Measurements from ENCODE around the gene TRIM8. TPM values are rescaled to one million over a fixed set of nuclear protein-coding genes. Genes with fewer than 3 reads are reported as not detected.

The TRIM8 gene
- total and polyA plus RNA-seq, 9 of the 15 experiments (the other 6 are each of a cell fraction or from before 2014, with no cell fraction given) = 1.7 to 26.0 (median 9.1) TPM

DNA sequence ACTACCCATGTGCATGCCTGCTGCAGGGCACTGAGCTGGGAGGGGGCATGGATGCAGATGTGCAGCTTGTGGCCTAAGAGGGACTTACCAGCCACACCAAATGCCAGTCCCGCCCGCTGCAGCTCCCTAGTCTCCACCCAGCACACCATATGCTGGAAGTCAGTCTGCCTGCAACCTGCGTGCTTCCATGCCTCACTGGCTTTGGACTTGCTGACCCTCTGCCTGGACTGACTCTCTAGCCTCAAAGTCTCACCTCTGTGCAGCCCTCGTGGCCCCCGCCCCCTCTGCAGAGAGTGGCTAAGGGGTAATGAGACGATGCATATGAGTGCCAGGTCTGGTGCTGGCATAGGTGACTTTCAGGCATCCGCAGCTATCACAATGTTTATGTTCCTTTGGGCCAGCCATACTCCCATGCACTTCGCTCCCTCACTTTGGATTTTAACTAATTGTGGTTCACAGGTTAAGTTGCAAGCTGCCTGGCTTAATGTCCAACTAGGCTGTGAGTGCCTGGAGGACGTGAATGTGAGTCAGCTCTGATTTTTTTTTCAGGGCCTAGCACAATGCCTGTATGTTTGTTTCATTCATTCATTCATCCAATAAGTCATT lies 21.7 kb downstream of the TRIM8 start (continued):
- TF ChIP-seq, protein P1, sequence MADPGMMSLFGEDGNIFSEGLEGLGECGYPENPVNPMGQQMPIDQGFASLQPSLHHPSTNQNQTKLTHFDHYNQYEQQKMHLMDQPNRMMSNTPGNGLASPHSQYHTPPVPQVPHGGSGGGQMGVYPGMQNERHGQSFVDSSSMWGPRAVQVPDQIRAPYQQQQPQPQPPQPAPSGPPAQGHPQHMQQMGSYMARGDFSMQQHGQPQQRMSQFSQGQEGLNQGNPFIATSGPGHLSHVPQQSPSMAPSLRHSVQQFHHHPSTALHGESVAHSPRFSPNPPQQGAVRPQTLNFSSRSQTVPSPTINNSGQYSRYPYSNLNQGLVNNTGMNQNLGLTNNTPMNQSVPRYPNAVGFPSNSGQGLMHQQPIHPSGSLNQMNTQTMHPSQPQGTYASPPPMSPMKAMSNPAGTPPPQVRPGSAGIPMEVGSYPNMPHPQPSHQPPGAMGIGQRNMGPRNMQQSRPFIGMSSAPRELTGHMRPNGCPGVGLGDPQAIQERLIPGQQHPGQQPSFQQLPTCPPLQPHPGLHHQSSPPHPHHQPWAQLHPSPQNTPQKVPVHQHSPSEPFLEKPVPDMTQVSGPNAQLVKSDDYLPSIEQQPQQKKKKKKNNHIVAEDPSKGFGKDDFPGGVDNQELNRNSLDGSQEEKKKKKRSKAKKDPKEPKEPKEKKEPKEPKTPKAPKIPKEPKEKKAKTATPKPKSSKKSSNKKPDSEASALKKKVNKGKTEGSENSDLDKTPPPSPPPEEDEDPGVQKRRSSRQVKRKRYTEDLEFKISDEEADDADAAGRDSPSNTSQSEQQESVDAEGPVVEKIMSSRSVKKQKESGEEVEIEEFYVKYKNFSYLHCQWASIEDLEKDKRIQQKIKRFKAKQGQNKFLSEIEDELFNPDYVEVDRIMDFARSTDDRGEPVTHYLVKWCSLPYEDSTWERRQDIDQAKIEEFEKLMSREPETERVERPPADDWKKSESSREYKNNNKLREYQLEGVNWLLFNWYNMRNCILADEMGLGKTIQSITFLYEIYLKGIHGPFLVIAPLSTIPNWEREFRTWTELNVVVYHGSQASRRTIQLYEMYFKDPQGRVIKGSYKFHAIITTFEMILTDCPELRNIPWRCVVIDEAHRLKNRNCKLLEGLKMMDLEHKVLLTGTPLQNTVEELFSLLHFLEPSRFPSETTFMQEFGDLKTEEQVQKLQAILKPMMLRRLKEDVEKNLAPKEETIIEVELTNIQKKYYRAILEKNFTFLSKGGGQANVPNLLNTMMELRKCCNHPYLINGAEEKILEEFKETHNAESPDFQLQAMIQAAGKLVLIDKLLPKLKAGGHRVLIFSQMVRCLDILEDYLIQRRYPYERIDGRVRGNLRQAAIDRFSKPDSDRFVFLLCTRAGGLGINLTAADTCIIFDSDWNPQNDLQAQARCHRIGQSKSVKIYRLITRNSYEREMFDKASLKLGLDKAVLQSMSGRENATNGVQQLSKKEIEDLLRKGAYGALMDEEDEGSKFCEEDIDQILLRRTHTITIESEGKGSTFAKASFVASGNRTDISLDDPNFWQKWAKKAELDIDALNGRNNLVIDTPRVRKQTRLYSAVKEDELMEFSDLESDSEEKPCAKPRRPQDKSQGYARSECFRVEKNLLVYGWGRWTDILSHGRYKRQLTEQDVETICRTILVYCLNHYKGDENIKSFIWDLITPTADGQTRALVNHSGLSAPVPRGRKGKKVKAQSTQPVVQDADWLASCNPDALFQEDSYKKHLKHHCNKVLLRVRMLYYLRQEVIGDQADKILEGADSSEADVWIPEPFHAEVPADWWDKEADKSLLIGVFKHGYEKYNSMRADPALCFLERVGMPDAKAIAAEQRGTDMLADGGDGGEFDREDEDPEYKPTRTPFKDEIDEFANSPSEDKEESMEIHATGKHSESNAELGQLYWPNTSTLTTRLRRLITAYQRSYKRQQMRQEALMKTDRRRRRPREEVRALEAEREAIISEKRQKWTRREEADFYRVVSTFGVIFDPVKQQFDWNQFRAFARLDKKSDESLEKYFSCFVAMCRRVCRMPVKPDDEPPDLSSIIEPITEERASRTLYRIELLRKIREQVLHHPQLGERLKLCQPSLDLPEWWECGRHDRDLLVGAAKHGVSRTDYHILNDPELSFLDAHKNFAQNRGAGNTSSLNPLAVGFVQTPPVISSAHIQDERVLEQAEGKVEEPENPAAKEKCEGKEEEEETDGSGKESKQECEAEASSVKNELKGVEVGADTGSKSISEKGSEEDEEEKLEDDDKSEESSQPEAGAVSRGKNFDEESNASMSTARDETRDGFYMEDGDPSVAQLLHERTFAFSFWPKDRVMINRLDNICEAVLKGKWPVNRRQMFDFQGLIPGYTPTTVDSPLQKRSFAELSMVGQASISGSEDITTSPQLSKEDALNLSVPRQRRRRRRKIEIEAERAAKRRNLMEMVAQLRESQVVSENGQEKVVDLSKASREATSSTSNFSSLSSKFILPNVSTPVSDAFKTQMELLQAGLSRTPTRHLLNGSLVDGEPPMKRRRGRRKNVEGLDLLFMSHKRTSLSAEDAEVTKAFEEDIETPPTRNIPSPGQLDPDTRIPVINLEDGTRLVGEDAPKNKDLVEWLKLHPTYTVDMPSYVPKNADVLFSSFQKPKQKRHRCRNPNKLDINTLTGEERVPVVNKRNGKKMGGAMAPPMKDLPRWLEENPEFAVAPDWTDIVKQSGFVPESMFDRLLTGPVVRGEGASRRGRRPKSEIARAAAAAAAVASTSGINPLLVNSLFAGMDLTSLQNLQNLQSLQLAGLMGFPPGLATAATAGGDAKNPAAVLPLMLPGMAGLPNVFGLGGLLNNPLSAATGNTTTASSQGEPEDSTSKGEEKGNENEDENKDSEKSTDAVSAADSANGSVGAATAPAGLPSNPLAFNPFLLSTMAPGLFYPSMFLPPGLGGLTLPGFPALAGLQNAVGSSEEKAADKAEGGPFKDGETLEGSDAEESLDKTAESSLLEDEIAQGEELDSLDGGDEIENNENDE (IDR thresholded peaks at IDR 0.05; ENCODE audit: low read depth, low read length) = no peak
